Natural killer cell (primary cell): Measurements from ENCODE around the gene ARID1A. TPM values are rescaled to one million over a fixed set of nuclear protein-coding genes. Genes with fewer than 3 reads are reported as not detected.

ENCODE experiments used
- ATAC-seq, 3 donors: fragments of 150-1000 bp in 2 of 3; fragments of 200-7000 bp in 1 of 3; cut with Tn5 transposase; 1 replicate in 1 of 3; 2 replicates in 2 of 3; pipeline ENCODE4 v1.10.0; 2021; ENCODE audit warnings: mild to moderate bottlenecking in 2 of 3, moderate library complexity in 2 of 3
- DNase-seq, 2 donors: peaks; one replicate each; pipeline versions ENCODE4 v3.0.0 to v3.0.0-alpha.2; 2013 to 2021; ENCODE audit warnings: mixed read lengths in 1 of 2
- H3K27ac ChIP-seq: one replicate; pipeline ENCODE4 v1.5.1; 2013; ENCODE audit warnings: mild to moderate bottlenecking, low read length
- H3K27me3 ChIP-seq: one replicate; pipeline ENCODE4 v1.6.1; 2013; ENCODE audit warnings: low read length; ENCODE audit not compliant: control insufficient read depth, insufficient read depth
- H3K36me3 ChIP-seq: one replicate; pipeline ENCODE4 v1.6.1; 2013; ENCODE audit warnings: low read length; ENCODE audit not compliant: control insufficient read depth, insufficient read depth
- H3K4me1 ChIP-seq: one replicate; pipeline ENCODE4 v1.6.1; 2013; ENCODE audit warnings: low read length; ENCODE audit not compliant: control insufficient read depth, insufficient read depth
- H3K4me3 ChIP-seq: one replicate; pipeline ENCODE4 v1.5.1; 2013; ENCODE audit warnings: low read length
- H3K9me3 ChIP-seq: one replicate; pipeline ENCODE4 v1.6.1; 2013; ENCODE audit warnings: low read length; ENCODE audit not compliant: control insufficient read depth, insufficient read depth
- H3K27ac Mint-ChIP-seq, 2 donors: one replicate each; pipeline ENCODE4 v1.8.0; 2022; ENCODE audit warnings: mild to moderate bottlenecking in 2 of 2, mixed read lengths in 2 of 2, moderate library complexity in 1 of 2
- H3K27me3 Mint-ChIP-seq, 2 donors: one replicate each; pipeline ENCODE4 v1.8.0; 2022; ENCODE audit warnings: low read depth in 2 of 2, mixed read lengths in 2 of 2
- H3K36me3 Mint-ChIP-seq: one replicate; pipeline ENCODE4 v1.8.0; 2022; ENCODE audit warnings: mixed read lengths
- H3K4me1 Mint-ChIP-seq, 2 donors: one replicate each; pipeline ENCODE4 v1.8.0; 2022; ENCODE audit warnings: mixed read lengths in 2 of 2
- H3K4me3 Mint-ChIP-seq: one replicate; pipeline ENCODE4 v1.8.0; 2022; ENCODE audit warnings: mild to moderate bottlenecking, moderate library complexity, mixed read lengths
- H3K9me3 Mint-ChIP-seq, 2 donors: one replicate each; pipeline ENCODE4 v1.8.0; 2022; ENCODE audit warnings: mixed read lengths in 2 of 2
- WGBS: methylation state at CpG from one replicate; pipeline ENCODE4 v1.1.7; 2013; ENCODE audit warnings: missing lambda C conversion rate; ENCODE audit not compliant: insufficient coverage; 5-methylcytosine and 5-hydroxymethylcytosine counted together
- intact Hi-C: fragments of 100-400 bp; cut with micrococcal nuclease; formaldehyde crosslinking; loops from one replicate; pipeline ENCODE4 v1.14.2; 2022
- total RNA-seq, 4 donors: library from RNA; stranded (reverse); fragments of 120-200 nt in 1 of 4; gene quantifications; one replicate each; pipeline versions ENCODE4 v1.2.3 to v1.2.4, GENCODE V29; 2013 to 2022
- TF ChIP-seq, protein P1 (sequence below): fragments of 200-600 bp; IDR thresholded peaks from one replicate; pipeline ENCODE4 v1.8.0; 2022; ENCODE audit warnings: antibody characterized with exemption

ARID1A gene
- total RNA-seq, 3 donors from 2014 or later (not counting 1 experiment from before 2014, with no cell fraction given): 199 to 214 (median 202) TPM

DNA sequence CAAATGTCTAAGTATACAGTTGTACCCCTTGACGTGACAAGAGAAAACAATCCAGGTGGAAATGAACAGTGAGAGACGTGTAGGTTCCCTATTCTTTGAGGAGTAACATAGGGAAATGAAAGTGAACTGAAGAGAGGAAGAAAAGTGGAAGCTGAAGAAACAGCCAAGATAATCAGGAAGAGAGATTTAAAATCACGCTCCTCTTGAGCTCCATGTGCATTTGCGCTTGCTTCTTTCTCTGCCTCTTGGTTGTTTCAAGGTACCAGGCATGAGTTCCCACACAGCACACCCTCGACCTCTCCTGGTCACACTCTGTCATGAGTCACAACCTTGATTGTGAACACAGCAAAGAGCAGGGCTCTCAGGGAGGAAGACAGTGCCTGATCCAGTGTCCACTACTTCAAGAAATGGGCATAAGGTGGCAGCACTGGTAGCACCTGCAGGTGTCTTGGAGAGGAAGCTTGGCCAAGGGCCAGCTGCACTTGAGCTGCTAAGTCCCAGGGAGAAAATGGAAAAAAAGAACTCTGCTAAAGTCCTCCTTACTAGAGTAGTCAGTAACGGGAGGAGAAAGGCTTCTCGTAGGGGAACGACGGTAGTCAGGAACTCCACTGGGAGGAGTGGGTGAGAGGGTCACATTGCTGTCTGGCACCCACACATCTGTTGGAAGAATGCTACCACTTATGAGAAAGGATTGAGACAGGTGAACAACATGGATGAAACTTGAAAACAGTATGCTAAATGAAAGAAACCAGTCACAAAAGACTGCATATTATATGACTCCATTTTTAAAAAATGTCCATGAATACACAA is 18.3 kb upstream of the ARID1A start:
- 13% methylated on average over 9 of the region's 9 CpGs for WGBS
- peaks cover 6% of the 10 kb centered on the region for H3K4me1 ChIP-seq
- DNase-seq: peak; percentile 22 to 84
- H3K4me1 Mint-ChIP-seq: peaks cover 11 to 12% of the 10 kb centered on the region in 2 donors
- H3K9me3 ChIP-seq: no peaks in the 10 kb centered on the region
- H3K36me3 ChIP-seq: no peaks in the 10 kb centered on the region
- peak overlapping the region; percentile 35 for H3K27ac ChIP-seq
- intact Hi-C loops: loop anchor here (1.0 kb wide), 2 partner anchors 75 to 112 kb away; no protein-coding TSS in a partner anchor
- TF ChIP-seq, protein P1, sequence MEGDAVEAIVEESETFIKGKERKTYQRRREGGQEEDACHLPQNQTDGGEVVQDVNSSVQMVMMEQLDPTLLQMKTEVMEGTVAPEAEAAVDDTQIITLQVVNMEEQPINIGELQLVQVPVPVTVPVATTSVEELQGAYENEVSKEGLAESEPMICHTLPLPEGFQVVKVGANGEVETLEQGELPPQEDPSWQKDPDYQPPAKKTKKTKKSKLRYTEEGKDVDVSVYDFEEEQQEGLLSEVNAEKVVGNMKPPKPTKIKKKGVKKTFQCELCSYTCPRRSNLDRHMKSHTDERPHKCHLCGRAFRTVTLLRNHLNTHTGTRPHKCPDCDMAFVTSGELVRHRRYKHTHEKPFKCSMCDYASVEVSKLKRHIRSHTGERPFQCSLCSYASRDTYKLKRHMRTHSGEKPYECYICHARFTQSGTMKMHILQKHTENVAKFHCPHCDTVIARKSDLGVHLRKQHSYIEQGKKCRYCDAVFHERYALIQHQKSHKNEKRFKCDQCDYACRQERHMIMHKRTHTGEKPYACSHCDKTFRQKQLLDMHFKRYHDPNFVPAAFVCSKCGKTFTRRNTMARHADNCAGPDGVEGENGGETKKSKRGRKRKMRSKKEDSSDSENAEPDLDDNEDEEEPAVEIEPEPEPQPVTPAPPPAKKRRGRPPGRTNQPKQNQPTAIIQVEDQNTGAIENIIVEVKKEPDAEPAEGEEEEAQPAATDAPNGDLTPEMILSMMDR: peak; percentile 39
- no peak overlapping the region for H3K4me3 ChIP-seq
- H3K27me3 Mint-ChIP-seq: no peaks in the 10 kb centered on the region
- H3K36me3 Mint-ChIP-seq: no peaks in the 10 kb centered on the region
- peak overlapping the region; percentile 71 for H3K4me3 Mint-ChIP-seq
- H3K27me3 ChIP-seq: no peaks in the 10 kb centered on the region
- ATAC-seq: peak; percentile 88 to 99 (median 98)
- peak overlapping the region; percentile 30 to 85 for H3K27ac Mint-ChIP-seq
- no peaks in the 10 kb centered on the region for H3K9me3 Mint-ChIP-seq

GRCh38 chr1:26684763-26685508 is 10.9 kb upstream of the ARID1A start:
- intact Hi-C loops: no loop called here
- Histone ChIP-seq H3K36me3 (no peaks in the 10 kb centered on the region), H3K27ac (no peak overlapping the region), H3K9me3 (no peaks in the 10 kb centered on the region), H3K4me1 (no peaks in the 10 kb centered on the region), H3K4me3 (no peak overlapping the region), H3K27me3 (no peaks in the 10 kb centered on the region)
- no peaks in the 10 kb centered on the region for H3K36me3 Mint-ChIP-seq
- no peaks in the 10 kb centered on the region for H3K27me3 Mint-ChIP-seq
- no peaks in the 10 kb centered on the region for H3K4me1 Mint-ChIP-seq
- no peak overlapping the region for H3K27ac Mint-ChIP-seq
- H3K9me3 Mint-ChIP-seq: no peaks in the 10 kb centered on the region
- 85% methylated on average over 4 of the region's 4 CpGs for WGBS
- H3K4me3 Mint-ChIP-seq: no peak overlapping the region
- ATAC-seq: no peak
- no peak for DNase-seq
- TF ChIP-seq, protein P1: no peak

DNA sequence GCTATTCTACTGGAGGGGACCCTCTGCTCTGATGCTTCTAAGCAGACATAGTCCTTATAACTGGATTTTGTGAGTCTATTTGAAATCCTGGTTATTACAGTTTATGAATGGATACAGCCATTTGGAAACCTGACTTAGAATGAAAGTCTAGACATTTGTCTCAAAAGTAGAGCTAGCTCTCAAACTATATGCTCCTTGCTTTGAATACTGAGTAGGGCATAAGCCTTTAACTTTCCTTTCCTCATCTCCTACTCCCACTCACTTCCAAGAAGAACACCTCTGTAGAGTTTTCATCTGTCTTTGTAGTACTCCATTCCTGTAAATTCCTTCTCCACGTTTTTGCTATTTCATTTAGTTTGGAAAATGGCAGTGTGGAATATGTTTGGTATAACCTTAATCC is 9.0 kb upstream of the ARID1A start:
- no peak for ATAC-seq
- H3K36me3 ChIP-seq: no peaks in the 10 kb centered on the region
- H3K4me1 Mint-ChIP-seq: peaks cover under 1 to 4% of the 10 kb centered on the region in 2 donors
- H3K27me3 Mint-ChIP-seq: no peaks in the 10 kb centered on the region
- no peak overlapping the region for H3K4me3 ChIP-seq
- no peak overlapping the region for H3K27ac Mint-ChIP-seq
- WGBS: no CpG with 5 or more reads among the region's 1 CpG
- no peak overlapping the region for H3K27ac ChIP-seq
- H3K9me3 ChIP-seq: no peaks in the 10 kb centered on the region
- TF ChIP-seq, protein P1: no peak
- no peaks in the 10 kb centered on the region for H3K27me3 ChIP-seq
- H3K36me3 Mint-ChIP-seq: no peaks in the 10 kb centered on the region
- H3K9me3 Mint-ChIP-seq: no peaks in the 10 kb centered on the region
- no peak for DNase-seq
- intact Hi-C loops: no loop called here
- no peaks in the 10 kb centered on the region for H3K4me1 ChIP-seq
- no peak overlapping the region for H3K4me3 Mint-ChIP-seq
